Psoas muscle (tissue), 8 donors: Measurements from ENCODE around the gene COL2A1. TPM values are rescaled to one million over a fixed set of nuclear protein-coding genes. Genes with fewer than 3 reads are reported as not detected.

Experiments
- ATAC-seq, 4 donors: fragments of 200-7000 bp; cut with Tn5 transposase; one replicate each; pipeline ENCODE4 v1.9.1; 2020; ENCODE audit warnings: moderate library complexity in 3 of 4, mild to moderate bottlenecking in 2 of 4
- DNase-seq, 2 donors: peaks; one replicate each; pipeline ENCODE4 v3.0.0-alpha.2; 2020
- H3K27ac ChIP-seq: fragments of 200-600 bp; one replicate; pipeline ENCODE4 v1.8.0; 2022
- H3K27me3 ChIP-seq, 3 donors: fragments of 200-600 bp in 1 of 3; one replicate each; pipeline versions ENCODE4 v1.6.1 to v1.8.0; 2013 to 2022; ENCODE audit warnings: low read length in 2 of 3, mild to moderate bottlenecking in 2 of 3, moderate library complexity in 1 of 3; ENCODE audit not compliant: insufficient read depth in 3 of 3
- H3K36me3 ChIP-seq, 2 donors: fragments of 200-600 bp in 1 of 2; one replicate each; pipeline versions ENCODE4 v1.6.1 to v1.8.0; 2013 to 2022; ENCODE audit warnings: low read depth in 1 of 2, mild to moderate bottlenecking in 1 of 2, moderate library complexity in 1 of 2; ENCODE audit not compliant: insufficient read depth in 1 of 2
- H3K4me1 ChIP-seq: fragments of 200-600 bp; one replicate; pipeline ENCODE4 v1.8.0; 2022
- H3K4me3 ChIP-seq: fragments of 200-600 bp; one replicate; pipeline ENCODE4 v1.8.0; 2022; ENCODE audit warnings: mild to moderate bottlenecking
- H3K9me3 ChIP-seq: fragments of 200-600 bp; one replicate; pipeline ENCODE4 v1.8.0; 2022
- CTCF ChIP-seq: fragments of 200-600 bp; IDR thresholded peaks from one replicate; pipeline ENCODE4 v1.8.0; 2022; ENCODE audit warnings: antibody characterized with exemption
- WGBS, 3 donors: extraction: QIAGEN DNeasy Blood & Tissue Kit; methylation state at CpG; one replicate each; pipeline versions ENCODE4 v1.1.6 to v1.1.7; 2013; 5-methylcytosine and 5-hydroxymethylcytosine counted together
- intact Hi-C, 2 donors: fragments of 100-400 bp; cut with DNase I; formaldehyde crosslinking; loops; one replicate each; pipeline versions ENCODE4 v1.11.0 to v1.14.2; 2022
- long read RNA-seq, 2 donors: library from polyadenylated mRNA; unstranded; transcript quantifications; one replicate each; pipeline ENCODE4 v2.0.0, GENCODE V29; 2021
- polyA plus RNA-seq, 3 donors: library from polyadenylated mRNA; stranded (reverse); fragments of 200-250 nt; gene quantifications; one replicate each; pipeline ENCODE4 v1.2.3, GENCODE V29; 2013
- total RNA-seq, 4 donors: library from RNA; stranded (reverse); fragmentation: NEBNext Ultra II Directional in 2 of 4; extraction: Animal tissue kit (Norgen Biotek cat#: 25700) in 2 of 4; gene quantifications; one replicate each; pipeline versions ENCODE4 v1.2.1 to v1.2.4, GENCODE V29; 2021 to 2023
- donor health status: healthy with polysubstance abuse.
- donor health status: DM: no; HTN: no; CAD: no; lungs with moderate emphysema.
- donor health status: Bipolar disorder and iron deficiency.
- donor health status: healthy.
- donor health status: DM: yes; HTN: yes; CAD: no.
- donor health status: DM: no; HTN: no; CAD: no.
- donor health status: DM: no; HTN: no; CAD: no.
- donor health status: DM: yes; HTN: yes; CAD: no.

Gene COL2A1
- under 1 TPM in 1 of 4 donors, not detected in 3; 0.06 TPM for total RNA-seq
- under 1 TPM in 2 of 3 donors, not detected in 1; 0.07 to 0.41 TPM for polyA plus RNA-seq
- long read RNA-seq, donor 1 = 0 reads
- long read RNA-seq, donor 2 = 0 reads

- Histone ChIP-seq H3K36me3 (no peaks in the 10 kb centered on the region), H3K4me3 (peak within 1 kb of the TSS; percentile 66), H3K27me3 (peaks cover 0 to 60% (median 19%) of the 10 kb centered on the region in 3 donors), H3K9me3 (no peaks in the 10 kb centered on the region), H3K27ac (no peak within 1 kb of the TSS), H3K4me1 (peaks cover 40% of the 10 kb centered on the region)
- DNase-seq = peak in 1 of 2 donors; percentile 38
- WGBS, 3 donors = 2 to 3% (median 2%) methylated on average over 54 to 83 of the region's 83 CpGs
- intact Hi-C loops = no loop called here
- no peak for TF ChIP-seq CTCF
- ATAC-seq = peak; percentile 18 to 48 (median 32)
Observed at GRCh38 chr12:48004053-48004941, at the start of gene COL2A1. COL2A1 (minus strand) TSS chr12:48004476; CDS start chr12:48004321, 155 bp downstream.

- peaks cover 1% of the 10 kb centered on the region for H3K9me3 ChIP-seq
- intact Hi-C loops = no loop called here
- H3K4me3 ChIP-seq = no peak overlapping the region
- ATAC-seq (no peak), DNase-seq (no peak)
- WGBS, 3 donors = 90 to 96% (median 91%) methylated on average over 4 of the region's 4 CpGs
- H3K27me3 ChIP-seq = no peaks in the 10 kb centered on the region
- H3K36me3 ChIP-seq = peaks cover 0 to 26% of the 10 kb centered on the region in 2 donors
- H3K4me1 ChIP-seq = peaks cover 15% of the 10 kb centered on the region
- no peak overlapping the region for H3K27ac ChIP-seq
- no peak for TF ChIP-seq CTCF
Observed at GRCh38 chr12:48053883-48054282, 49.6 kb upstream of the COL2A1 start.

- ATAC-seq (no peak), DNase-seq (no peak)
- peaks cover 0 to 26% of the 10 kb centered on the region in 2 donors for H3K36me3 ChIP-seq
- intact Hi-C loops = no loop called here
- WGBS, 3 donors = 93 to 98% (median 94%) methylated on average over 3 of the region's 3 CpGs
- TF ChIP-seq CTCF = no peak
- no peaks in the 10 kb centered on the region for H3K9me3 ChIP-seq
- H3K4me3 ChIP-seq = no peak overlapping the region
- H3K27me3 ChIP-seq = no peaks in the 10 kb centered on the region
- H3K27ac ChIP-seq = no peak overlapping the region
- peaks cover 15% of the 10 kb centered on the region for H3K4me1 ChIP-seq
Observed at GRCh38 chr12:48053122-48053521, 48.8 kb upstream of the COL2A1 start.

- no peak for DNase-seq
- Histone ChIP-seq H3K9me3 (no peaks in the 10 kb centered on the region), H3K27me3 (no peaks in the 10 kb centered on the region), H3K27ac (no peak overlapping the region), H3K4me1 (peaks cover 15% of the 10 kb centered on the region), H3K36me3 (peaks cover 0 to 40% of the 10 kb centered on the region in 2 donors), H3K4me3 (no peak overlapping the region)
- intact Hi-C loops = no loop called here
- no peak for TF ChIP-seq CTCF
- no peak for ATAC-seq
- WGBS, 3 donors = 66 to 88% (median 84%) methylated on average over 2 of the region's 2 CpGs
Observed at GRCh38 chr12:48051681-48052080, 47.4 kb upstream of the COL2A1 start.
